GM19395 (cell line): ENCODE results near the gene SHISAL1.
"Not testable (repeated sequence)": the region's sequence is repeated elsewhere in the genome, so short reads cannot be mapped to it uniquely, and the experiment has no call there.

Experiments used
- ATAC-seq: cut with Tn5 transposase; IDR thresholded peaks from one replicate; pipeline ENCODE4 v1.9.1; 2021; ENCODE audit warnings: mild to moderate bottlenecking, moderate library complexity; ENCODE audit not compliant: unreplicated experiment

The SHISAL1 gene

GRCh38 chr22:44329179-44329796 is 16.5 kb upstream of the SHISAL1 start:
- peak; percentile 82 for ATAC-seq

GRCh38 chr22:44328762-44329161 is 16.0 kb upstream of the SHISAL1 start:
- ATAC-seq = no peak

- ATAC-seq = no peak
Measured at GRCh38 chr22:44328326-44328725, 15.6 kb upstream of the SHISAL1 start.

GRCh38 chr22:44326491-44326885 is 13.7 kb upstream of the SHISAL1 start:
- ATAC-seq = no peak

- no peak for ATAC-seq
Measured at GRCh38 chr22:44325718-44326490, 13.2 kb upstream of the SHISAL1 start.

GRCh38 chr22:44323140-44323790 is 10.5 kb upstream of the SHISAL1 start:
- ATAC-seq = not testable (repeated sequence)

- no peak for ATAC-seq
Measured at GRCh38 chr22:44319685-44320084, 6.9 kb upstream of the SHISAL1 start.

- ATAC-seq = no peak
Measured at GRCh38 chr22:44318751-44319150, 6.0 kb upstream of the SHISAL1 start.

GRCh38 chr22:44317886-44318637 is 5.3 kb upstream of the SHISAL1 start:
- ATAC-seq = no peak

- ATAC-seq = no peak
Measured at GRCh38 chr22:44317123-44317444, 4.3 kb upstream of the SHISAL1 start.

- no peak for ATAC-seq
Measured at GRCh38 chr22:44316393-44317122, 3.8 kb upstream of the SHISAL1 start.

GRCh38 chr22:44314425-44315067 is 1.8 kb upstream of the SHISAL1 start:
- ATAC-seq = no peak

- no peak for ATAC-seq
Measured at GRCh38 chr22:44313385-44314006, 745 bp upstream of the SHISAL1 start.

- no peak for ATAC-seq
Measured at GRCh38 chr22:44311855-44312170, 938 bp downstream of the SHISAL1 start.

GRCh38 chr22:44311104-44311854 is 1.5 kb downstream of the SHISAL1 start:
- no peak for ATAC-seq

GRCh38 chr22:44309647-44310046 is 3.1 kb downstream of the SHISAL1 start:
- ATAC-seq = no peak

- ATAC-seq = no peak
Measured at GRCh38 chr22:44309137-44309536, 3.6 kb downstream of the SHISAL1 start.

- ATAC-seq = no peak
Measured at GRCh38 chr22:44307509-44308169, 5.1 kb downstream of the SHISAL1 start.

- ATAC-seq = no peak
Measured at GRCh38 chr22:44305888-44306287, 6.9 kb downstream of the SHISAL1 start.
